ENCODE results near the gene FOXP2. TPM values are rescaled to one million over a fixed set of nuclear protein-coding genes. Genes with fewer than 3 reads are reported as not detected.

Gene FOXP2
- total RNA-seq, 3 donors from 2014 or later = 5.9 to 21.3 (median 11.1) TPM

GRCh38 chr7:114620208-114620607 lies 205.6 kb downstream of the FOXP2 start:
- Histone ChIP-seq H3K9me3 (no peaks in the 10 kb centered on the region), H3K27ac (no peak overlapping the region), H3K36me3 (no peaks in the 10 kb centered on the region), H3K4me1 (no peaks in the 10 kb centered on the region), H3K4me3 (no peak overlapping the region), H3K27me3 (no peaks in the 10 kb centered on the region)
- no peak for DNase-seq (ENCODE audit: low spot score in 2 of 2)
- TF ChIP-seq POLR2AphosphoS5 (IDR thresholded peaks at IDR 0.05) (no peak), POLR2A (IDR thresholded peaks at IDR 0.05) (no peak), CTCF (IDR thresholded peaks at IDR 0.05) (no peak)
- intact Hi-C loops (cut with DNase I; ENCODE audit: low total_unique reads) = no loop called here

- intact Hi-C loops (cut with DNase I; ENCODE audit: low total_unique reads) = no loop called here
- Histone ChIP-seq H3K27ac (no peak overlapping the region), H3K36me3 (no peaks in the 10 kb centered on the region), H3K4me1 (no peaks in the 10 kb centered on the region), H3K27me3 (no peaks in the 10 kb centered on the region), H3K4me3 (no peak overlapping the region), H3K9me3 (no peaks in the 10 kb centered on the region)
- no peak for DNase-seq (ENCODE audit: low spot score in 2 of 2)
- TF ChIP-seq POLR2A (IDR thresholded peaks at IDR 0.05) (no peak), POLR2AphosphoS5 (IDR thresholded peaks at IDR 0.05) (no peak), CTCF (IDR thresholded peaks at IDR 0.05) (no peak)
Measured at GRCh38 chr7:114622221-114622620, 207.6 kb downstream of the FOXP2 start.

GRCh38 chr7:114623146-114623545 lies 208.5 kb downstream of the FOXP2 start:
- Histone ChIP-seq H3K36me3 (no peaks in the 10 kb centered on the region), H3K4me3 (no peak overlapping the region), H3K4me1 (no peaks in the 10 kb centered on the region), H3K27ac (no peak overlapping the region), H3K27me3 (no peaks in the 10 kb centered on the region), H3K9me3 (no peaks in the 10 kb centered on the region)
- intact Hi-C loops (cut with DNase I; ENCODE audit: low total_unique reads) = no loop called here
- TF ChIP-seq POLR2AphosphoS5 (IDR thresholded peaks at IDR 0.05) (no peak), POLR2A (IDR thresholded peaks at IDR 0.05) (no peak), CTCF (IDR thresholded peaks at IDR 0.05) (no peak)
- DNase-seq (ENCODE audit: low spot score in 2 of 2) = no peak

- Histone ChIP-seq H3K36me3 (no peaks in the 10 kb centered on the region), H3K27ac (no peak overlapping the region), H3K27me3 (no peaks in the 10 kb centered on the region), H3K9me3 (no peaks in the 10 kb centered on the region), H3K4me1 (no peaks in the 10 kb centered on the region), H3K4me3 (no peak overlapping the region)
- intact Hi-C loops (cut with DNase I; ENCODE audit: low total_unique reads) = no loop called here
- TF ChIP-seq POLR2A (IDR thresholded peaks at IDR 0.05) = no peak
- TF ChIP-seq POLR2AphosphoS5 (IDR thresholded peaks at IDR 0.05) = no peak
- no peak for TF ChIP-seq CTCF (IDR thresholded peaks at IDR 0.05)
- no peak for DNase-seq (ENCODE audit: low spot score in 2 of 2)
Measured at GRCh38 chr7:114627231-114627630, 212.6 kb downstream of the FOXP2 start.

GRCh38 chr7:114628362-114628761 lies 213.7 kb downstream of the FOXP2 start:
- Histone ChIP-seq H3K36me3 (no peaks in the 10 kb centered on the region), H3K4me1 (no peaks in the 10 kb centered on the region), H3K27ac (no peak overlapping the region), H3K4me3 (no peak overlapping the region), H3K9me3 (no peaks in the 10 kb centered on the region), H3K27me3 (no peaks in the 10 kb centered on the region)
- intact Hi-C loops (cut with DNase I; ENCODE audit: low total_unique reads) = no loop called here
- no peak for TF ChIP-seq POLR2AphosphoS5 (IDR thresholded peaks at IDR 0.05)
- TF ChIP-seq POLR2A (IDR thresholded peaks at IDR 0.05) = no peak
- no peak for TF ChIP-seq CTCF (IDR thresholded peaks at IDR 0.05)
- DNase-seq (ENCODE audit: low spot score in 2 of 2) = no peak
